Measurements from ENCODE around the gene SDCCAG8.

Gene SDCCAG8

GRCh38 chr1:243547891-243548290 is 292.1 kb downstream of the SDCCAG8 start:
- DNase-seq (ENCODE audit: low read depth in 2 of 2), result no peak

GRCh38 chr1:243548516-243548915 is 292.7 kb downstream of the SDCCAG8 start:
- DNase-seq (ENCODE audit: low read depth in 2 of 2), result no peak

- DNase-seq (ENCODE audit: low read depth in 2 of 2), result no peak
Observed at GRCh38 chr1:243549108-243549507, 293.3 kb downstream of the SDCCAG8 start.
